Mucosa of stomach (tissue), 1 donor: Measurements from ENCODE around the gene CYB5R4.

Experiments used
- H3K27me3 ChIP-seq: one replicate; pipeline ENCODE4 v1.7.0; 2013; ENCODE audit warnings: mild to moderate bottlenecking, low read length; ENCODE audit not compliant: control insufficient read depth, insufficient read depth
- H3K36me3 ChIP-seq: one replicate; pipeline ENCODE4 v1.7.0; 2013; ENCODE audit warnings: low read length; ENCODE audit not compliant: control insufficient read depth, insufficient read depth
- H3K4me1 ChIP-seq: one replicate; pipeline ENCODE4 v1.7.0; 2013; ENCODE audit warnings: mild to moderate bottlenecking, low read length; ENCODE audit not compliant: control insufficient read depth, insufficient read depth
- H3K4me3 ChIP-seq: one replicate; pipeline ENCODE4 v1.7.0; 2013; ENCODE audit warnings: low read length
- H3K9ac ChIP-seq: one replicate; pipeline ENCODE4 v1.7.0; 2013; ENCODE audit warnings: mild to moderate bottlenecking, low read length, moderate library complexity
- H3K9me3 ChIP-seq: one replicate; pipeline ENCODE4 v1.7.0; 2013; ENCODE audit warnings: mild to moderate bottlenecking, low read length, moderate library complexity; ENCODE audit not compliant: control insufficient read depth
- donor health status: Pancreatic carcinoma.

CYB5R4 gene

DNA sequence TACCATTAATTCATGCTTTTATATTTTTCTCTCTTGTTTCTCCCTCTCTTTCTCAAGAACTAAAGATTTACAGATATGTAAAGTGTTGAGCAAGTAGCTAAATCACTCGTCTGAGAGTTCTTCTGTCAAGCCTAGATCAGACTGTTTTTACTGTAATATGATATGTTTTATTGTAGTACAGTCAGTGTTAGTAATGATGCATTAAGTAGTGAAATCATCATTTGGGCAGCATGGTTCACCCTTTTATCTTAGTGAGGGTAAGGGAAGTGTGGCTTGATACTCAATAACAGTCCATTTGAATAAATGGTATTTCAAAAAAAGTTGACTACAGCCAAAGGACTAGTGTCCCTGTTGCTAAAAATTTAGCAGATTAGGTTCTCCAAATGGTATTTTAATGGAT, 9.2 kb downstream of the CYB5R4 start:
- Histone ChIP-seq H3K4me3 (no peak overlapping the region), H3K9me3 (no peaks in the 10 kb centered on the region), H3K4me1 (no peaks in the 10 kb centered on the region), H3K27me3 (no peaks in the 10 kb centered on the region), H3K36me3 (no peaks in the 10 kb centered on the region), H3K9ac (no peak overlapping the region)

DNA sequence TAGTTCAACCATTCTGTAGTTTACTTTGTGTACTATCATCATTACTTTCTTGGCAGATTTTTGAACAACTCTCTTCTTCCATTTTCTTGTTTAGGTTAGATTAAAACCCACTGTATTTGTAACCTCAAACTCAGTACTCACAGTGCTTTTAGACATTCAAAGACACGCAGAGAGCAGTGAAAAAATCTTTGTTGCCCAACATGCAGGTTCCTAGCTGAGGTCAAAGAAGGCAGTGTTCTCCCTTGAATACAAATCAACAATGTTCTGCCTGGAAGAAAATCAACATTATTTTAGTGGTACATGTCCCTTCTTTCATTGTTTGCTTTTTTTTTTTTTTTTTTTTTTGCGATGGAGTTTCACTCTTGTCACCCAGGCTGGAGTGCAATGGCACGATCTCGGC, 11.2 kb downstream of the CYB5R4 start:
- no peak overlapping the region for H3K9ac ChIP-seq

DNA sequence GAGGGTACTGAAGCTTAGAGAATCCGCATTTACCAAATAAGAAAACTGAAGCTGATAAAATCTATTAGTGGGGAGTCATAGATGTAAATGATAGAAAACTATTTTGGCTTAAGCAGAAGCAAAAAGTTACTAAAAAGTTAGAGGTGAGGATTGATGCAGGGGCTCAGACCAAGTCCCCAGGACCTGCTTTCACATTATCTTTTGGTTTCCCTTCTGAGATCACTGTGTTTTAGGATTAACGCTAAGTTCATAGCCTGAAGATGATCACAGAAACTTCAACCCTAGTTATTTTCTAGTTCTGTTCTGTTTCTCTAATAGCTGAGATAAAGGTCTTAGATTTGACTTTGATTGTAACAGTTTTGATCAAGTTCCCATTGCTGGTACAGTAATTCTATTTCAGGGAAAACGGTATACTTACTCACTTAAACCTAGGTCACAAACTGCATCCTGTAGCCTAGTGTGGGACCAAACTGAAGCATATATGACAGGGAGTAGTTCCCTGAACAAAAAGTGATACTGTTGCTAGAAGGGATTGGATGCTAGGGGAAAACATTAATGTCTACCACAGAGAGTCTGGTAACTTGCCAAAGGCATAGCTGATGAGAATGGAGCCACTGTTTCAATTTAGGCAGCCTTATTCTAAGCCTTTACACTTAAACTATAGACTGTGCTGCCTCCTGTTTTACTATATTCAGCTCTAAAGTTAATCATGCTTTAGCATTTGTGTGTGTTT, 13.1 kb downstream of the CYB5R4 start:
- no peak overlapping the region for H3K4me3 ChIP-seq
- H3K36me3 ChIP-seq = no peaks in the 10 kb centered on the region
- no peaks in the 10 kb centered on the region for H3K27me3 ChIP-seq
- H3K9ac ChIP-seq = no peak overlapping the region
- H3K4me1 ChIP-seq = no peaks in the 10 kb centered on the region
- H3K9me3 ChIP-seq = no peaks in the 10 kb centered on the region

More for the DNA sequence above, 11.2 kb downstream of the CYB5R4 start:
- H3K4me3 ChIP-seq = no peak overlapping the region
- no peaks in the 10 kb centered on the region for H3K27me3 ChIP-seq
- no peaks in the 10 kb centered on the region for H3K9me3 ChIP-seq
- no peaks in the 10 kb centered on the region for H3K4me1 ChIP-seq
- no peaks in the 10 kb centered on the region for H3K36me3 ChIP-seq

DNA sequence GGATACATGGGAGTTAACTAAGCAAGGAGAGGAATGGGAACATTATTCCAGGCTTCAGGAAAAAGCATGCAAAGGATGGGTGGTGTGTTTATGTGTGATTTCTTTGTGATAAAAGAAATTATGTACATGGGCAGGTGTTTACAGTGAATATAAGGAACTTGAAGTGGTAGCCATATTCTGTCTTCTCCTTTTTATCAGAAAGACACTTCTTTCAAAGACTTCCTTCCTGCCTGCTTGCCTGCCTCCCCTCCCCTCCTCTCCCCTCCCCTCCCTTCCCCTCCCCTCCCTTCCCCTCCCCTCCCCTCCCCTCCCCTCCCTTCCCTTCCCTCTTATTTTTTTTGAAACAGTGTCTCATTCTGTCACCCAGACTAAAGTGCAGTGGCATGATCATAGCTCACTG, 14.4 kb downstream of the CYB5R4 start:
- Histone ChIP-seq H3K4me1 (no peaks in the 10 kb centered on the region), H3K4me3 (no peak overlapping the region), H3K27me3 (no peaks in the 10 kb centered on the region), H3K36me3 (no peaks in the 10 kb centered on the region), H3K9ac (no peak overlapping the region), H3K9me3 (no peaks in the 10 kb centered on the region)

DNA sequence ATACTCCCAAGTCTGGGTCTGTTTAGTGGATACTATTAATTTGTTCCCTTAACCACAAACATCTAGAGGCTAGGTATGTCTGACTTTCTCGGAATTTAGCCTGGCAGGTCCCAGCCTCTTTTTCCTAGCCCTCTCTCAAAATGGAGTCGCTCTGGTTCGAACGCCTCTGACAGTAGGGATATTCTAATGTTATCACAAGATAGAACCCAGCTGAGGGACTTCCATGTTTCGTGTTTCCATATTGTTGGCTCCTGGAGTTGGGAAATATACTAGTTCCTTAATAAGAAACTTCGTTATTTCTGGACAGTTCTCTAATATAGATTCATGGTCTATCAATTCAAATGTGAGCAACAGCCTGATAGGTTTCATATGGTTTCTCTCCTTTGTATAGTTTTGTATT, 16.4 kb downstream of the CYB5R4 start:
- H3K9ac ChIP-seq = no peak overlapping the region
- H3K4me3 ChIP-seq = no peak overlapping the region
- no peaks in the 10 kb centered on the region for H3K9me3 ChIP-seq
- no peaks in the 10 kb centered on the region for H3K27me3 ChIP-seq
- H3K4me1 ChIP-seq = no peaks in the 10 kb centered on the region
- H3K36me3 ChIP-seq = no peaks in the 10 kb centered on the region

DNA sequence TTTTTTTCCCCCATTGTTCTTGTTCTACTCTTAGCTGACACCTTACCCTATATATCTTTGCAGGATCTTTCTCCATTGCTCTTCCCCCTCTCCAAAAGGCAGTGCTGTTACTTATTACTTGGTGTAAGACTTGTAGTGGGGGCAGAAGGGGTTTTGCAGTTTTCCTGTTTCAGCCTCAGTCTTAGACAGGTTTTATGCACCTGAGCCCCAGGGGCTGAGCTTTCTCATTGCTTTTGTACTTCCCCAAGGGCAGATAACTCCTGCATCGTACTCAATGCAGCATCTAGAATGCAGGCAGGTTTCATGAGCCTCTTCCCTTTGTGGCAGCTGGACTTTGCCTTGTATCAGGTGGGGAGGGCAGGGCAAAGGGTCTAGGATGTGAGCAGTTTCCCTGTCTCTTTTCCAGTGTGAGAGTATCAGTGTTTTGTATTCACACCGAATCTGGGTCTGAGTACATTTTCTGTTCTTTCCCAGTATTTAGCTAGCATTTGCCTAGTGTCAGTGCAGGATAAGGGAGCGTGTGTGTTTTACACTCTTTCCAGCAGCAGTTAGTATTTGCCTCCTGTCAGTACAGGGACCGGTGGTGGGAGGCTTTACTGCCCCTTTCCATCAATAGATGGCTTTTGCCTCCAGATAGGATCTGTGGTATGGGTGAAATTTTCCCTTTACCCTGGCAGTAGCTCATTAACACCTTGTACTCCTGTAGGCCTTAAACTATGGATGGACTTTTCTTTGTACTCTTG, 19.6 kb downstream of the CYB5R4 start:
- Histone ChIP-seq H3K36me3 (no peaks in the 10 kb centered on the region), H3K4me3 (no peak overlapping the region), H3K27me3 (no peaks in the 10 kb centered on the region), H3K9me3 (no peaks in the 10 kb centered on the region), H3K4me1 (no peaks in the 10 kb centered on the region), H3K9ac (no peak overlapping the region)

DNA sequence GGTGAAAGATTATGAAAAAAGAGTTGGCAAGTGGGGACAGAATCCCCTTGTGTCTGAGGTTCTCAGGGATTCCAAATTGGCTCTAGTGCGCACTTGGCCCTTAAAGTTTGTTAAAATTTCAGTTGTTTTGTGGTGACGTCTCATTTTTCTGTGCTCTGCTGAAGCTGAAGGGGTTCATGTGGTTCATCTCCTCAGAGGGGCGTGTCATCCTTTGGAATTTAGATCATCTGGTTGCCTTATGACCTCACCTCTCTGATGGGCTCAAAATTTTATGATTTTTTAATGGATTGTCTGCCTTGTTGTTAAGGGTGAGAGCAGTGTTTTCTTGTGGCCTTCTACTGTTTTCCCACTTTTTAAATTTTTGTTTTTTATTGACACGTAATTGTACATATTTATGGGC, 20.3 kb downstream of the CYB5R4 start:
- Histone ChIP-seq H3K4me3 (no peak overlapping the region), H3K4me1 (no peaks in the 10 kb centered on the region), H3K9me3 (no peaks in the 10 kb centered on the region), H3K27me3 (no peaks in the 10 kb centered on the region), H3K9ac (no peak overlapping the region), H3K36me3 (no peaks in the 10 kb centered on the region)

DNA sequence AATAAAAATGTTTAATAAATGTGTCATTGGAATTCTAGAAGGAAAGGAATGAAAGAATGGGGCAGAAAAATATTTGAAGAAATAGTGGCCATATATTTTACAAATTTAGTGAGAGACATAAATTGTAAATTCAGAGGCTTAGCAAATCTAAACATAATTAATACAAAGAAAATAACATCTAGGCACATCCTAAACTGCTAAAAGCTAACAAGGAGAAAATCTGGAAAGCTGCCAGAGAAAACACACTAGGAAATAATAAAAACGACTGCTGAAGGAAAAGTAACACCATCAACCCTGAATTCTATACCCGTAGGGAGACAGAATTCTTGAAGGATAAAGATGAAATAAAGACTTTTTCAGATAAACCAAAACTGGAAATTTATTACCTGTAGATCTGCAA, 23.8 kb downstream of the CYB5R4 start:
- Histone ChIP-seq H3K4me3 (no peak overlapping the region), H3K9ac (no peak overlapping the region), H3K4me1 (no peaks in the 10 kb centered on the region), H3K9me3 (no peaks in the 10 kb centered on the region), H3K27me3 (no peaks in the 10 kb centered on the region), H3K36me3 (no peaks in the 10 kb centered on the region)

DNA sequence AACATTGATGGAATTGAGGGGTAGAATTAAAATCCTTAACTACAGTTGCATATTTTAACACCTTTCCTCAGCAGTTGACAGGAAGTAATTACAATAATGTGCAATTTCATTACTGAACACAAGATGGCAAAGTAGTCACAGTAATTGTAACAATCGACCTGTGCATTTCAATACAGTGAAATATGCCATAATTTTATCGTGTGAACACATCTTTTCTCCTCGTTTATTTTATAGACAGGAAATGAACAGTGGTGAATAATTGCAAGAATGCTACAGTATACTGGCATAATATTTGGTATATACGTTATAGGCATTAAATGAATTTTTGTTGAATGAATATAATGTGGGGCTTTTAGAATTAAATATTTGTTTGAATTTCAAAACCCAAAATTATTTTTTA, 25.0 kb downstream of the CYB5R4 start:
- Histone ChIP-seq H3K9ac (no peak overlapping the region), H3K36me3 (no peaks in the 10 kb centered on the region), H3K4me1 (no peaks in the 10 kb centered on the region), H3K9me3 (no peaks in the 10 kb centered on the region), H3K27me3 (no peaks in the 10 kb centered on the region), H3K4me3 (no peak overlapping the region)

DNA sequence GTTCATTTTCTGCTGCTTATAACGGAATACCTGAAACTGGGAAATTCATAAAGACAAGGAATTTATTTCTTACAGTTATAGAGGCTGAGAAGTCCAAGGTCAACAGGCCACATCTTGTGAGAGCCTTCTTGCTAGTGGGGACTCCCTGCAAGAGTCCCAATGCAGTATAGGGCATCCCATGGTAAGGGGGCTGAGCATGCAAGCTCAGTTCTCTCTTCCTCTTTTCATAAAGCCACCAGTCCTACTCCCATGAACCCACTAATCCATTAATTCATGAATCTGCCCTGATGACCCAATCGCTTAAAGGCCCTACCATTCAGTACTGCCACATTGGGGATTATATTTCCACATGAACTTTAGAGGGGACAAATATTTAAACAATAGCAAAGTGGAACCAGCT, 26.5 kb downstream of the CYB5R4 start:
- no peak overlapping the region for H3K9ac ChIP-seq
- no peaks in the 10 kb centered on the region for H3K4me1 ChIP-seq
- no peaks in the 10 kb centered on the region for H3K27me3 ChIP-seq
- no peaks in the 10 kb centered on the region for H3K9me3 ChIP-seq
- no peak overlapping the region for H3K4me3 ChIP-seq
- H3K36me3 ChIP-seq = no peaks in the 10 kb centered on the region

DNA sequence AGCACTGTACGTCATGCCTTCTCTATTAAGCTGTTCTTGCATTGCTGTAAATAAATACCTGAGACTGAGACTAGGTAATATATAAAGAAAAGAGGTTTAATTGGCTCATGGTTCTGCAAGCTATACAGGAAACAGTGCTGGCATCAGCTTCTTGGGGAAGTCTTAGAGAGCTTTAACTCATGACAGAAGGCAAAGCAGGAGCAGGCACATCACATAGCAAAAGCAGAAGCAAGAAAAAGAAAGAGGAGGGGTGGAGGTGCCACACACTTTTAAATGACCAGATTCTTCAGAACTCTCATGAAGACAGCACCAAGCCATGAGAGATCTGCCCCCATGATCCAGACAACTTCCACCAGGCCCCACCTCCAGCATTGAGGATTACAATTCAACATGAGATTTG, 30.1 kb downstream of the CYB5R4 start:
- Histone ChIP-seq H3K36me3 (no peaks in the 10 kb centered on the region), H3K9ac (no peak overlapping the region), H3K9me3 (no peaks in the 10 kb centered on the region), H3K27me3 (no peaks in the 10 kb centered on the region), H3K4me3 (no peak overlapping the region), H3K4me1 (no peaks in the 10 kb centered on the region)

DNA sequence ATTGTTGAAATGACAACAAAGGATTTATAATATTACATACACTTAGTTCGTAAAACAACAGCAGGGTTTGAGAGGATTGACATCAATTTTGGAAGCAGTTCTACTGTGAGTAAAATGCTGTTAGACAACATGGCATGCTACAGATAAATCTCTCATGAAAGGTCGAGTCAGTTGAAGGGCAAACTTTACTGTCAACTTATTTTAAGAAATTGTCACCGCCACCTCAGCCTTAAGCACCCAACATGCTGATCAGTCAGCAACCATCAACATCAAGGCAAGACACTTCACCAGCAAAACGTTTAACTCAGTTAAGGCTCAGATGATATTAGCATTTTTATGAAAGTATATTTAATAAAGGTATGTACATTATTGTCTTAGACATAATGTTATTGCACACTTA, 31.0 kb downstream of the CYB5R4 start:
- H3K4me3 ChIP-seq = no peak overlapping the region
- no peaks in the 10 kb centered on the region for H3K27me3 ChIP-seq
- H3K9me3 ChIP-seq = no peaks in the 10 kb centered on the region
- H3K9ac ChIP-seq = no peak overlapping the region
- H3K36me3 ChIP-seq = no peaks in the 10 kb centered on the region
- H3K4me1 ChIP-seq = no peaks in the 10 kb centered on the region
